Naive B cell (primary cell): ENCODE measurements around the gene CCL28. TPM values are rescaled to one million over a fixed set of nuclear protein-coding genes. Genes with fewer than 3 reads are reported as not detected.

ENCODE experiments used
- ATAC-seq, 2 donors: fragments of 150-1000 bp; cut with Tn5 transposase; 2 replicates each; pipeline ENCODE4 v1.10.0; 2021; ENCODE audit warnings: low read depth in 2 of 2, mild to moderate bottlenecking in 2 of 2, moderate library complexity in 2 of 2
- DNase-seq: peaks from one replicate; pipeline ENCODE4 v3.0.0; 2022
- H3K27ac Mint-ChIP-seq, 6 donors: one replicate each; pipeline ENCODE4 v1.8.0; 2020 to 2022; ENCODE audit warnings: mild to moderate bottlenecking in 6 of 6, mixed read lengths in 6 of 6, moderate library complexity in 5 of 6, inconsistent platforms in 2 of 6
- H3K27me3 Mint-ChIP-seq, 3 donors: one replicate each; pipeline ENCODE4 v1.8.0; 2021 to 2022; ENCODE audit warnings: mixed read lengths in 3 of 3, mild to moderate bottlenecking in 1 of 3
- H3K36me3 Mint-ChIP-seq, 2 donors: one replicate each; pipeline ENCODE4 v1.8.0; 2020 to 2022; ENCODE audit warnings: mixed read lengths in 2 of 2, inconsistent platforms in 1 of 2, mild to moderate bottlenecking in 1 of 2
- H3K4me1 Mint-ChIP-seq, 3 donors: one replicate each; pipeline ENCODE4 v1.8.0; 2020 to 2022; ENCODE audit warnings: mixed read lengths in 3 of 3, inconsistent platforms in 1 of 3, mild to moderate bottlenecking in 1 of 3, moderate library complexity in 1 of 3
- H3K4me3 Mint-ChIP-seq, 8 donors: one replicate each; pipeline ENCODE4 v1.8.0; 2020 to 2022; ENCODE audit warnings: mild to moderate bottlenecking in 8 of 8, mixed read lengths in 8 of 8, moderate library complexity in 8 of 8, inconsistent platforms in 2 of 8
- H3K9me3 Mint-ChIP-seq, 7 donors: one replicate each; pipeline ENCODE4 v1.8.0; 2020 to 2022; ENCODE audit warnings: mixed read lengths in 7 of 7, mild to moderate bottlenecking in 5 of 7, inconsistent platforms in 2 of 7, moderate library complexity in 1 of 7
- polyA plus RNA-seq, 6 donors: library from polyadenylated mRNA; unstranded; fragments of 300-500 nt; fragmentation: Illumina TruSeq; gene quantifications; one replicate each; pipeline ENCODE4 v1.2.3, GENCODE V29; 2021; ENCODE audit warnings: low read depth in 6 of 6

The CCL28 gene
- polyA plus RNA-seq, 6 donors from 2014 or later: 15.3 to 22.3 (median 19.5) TPM

DNA sequence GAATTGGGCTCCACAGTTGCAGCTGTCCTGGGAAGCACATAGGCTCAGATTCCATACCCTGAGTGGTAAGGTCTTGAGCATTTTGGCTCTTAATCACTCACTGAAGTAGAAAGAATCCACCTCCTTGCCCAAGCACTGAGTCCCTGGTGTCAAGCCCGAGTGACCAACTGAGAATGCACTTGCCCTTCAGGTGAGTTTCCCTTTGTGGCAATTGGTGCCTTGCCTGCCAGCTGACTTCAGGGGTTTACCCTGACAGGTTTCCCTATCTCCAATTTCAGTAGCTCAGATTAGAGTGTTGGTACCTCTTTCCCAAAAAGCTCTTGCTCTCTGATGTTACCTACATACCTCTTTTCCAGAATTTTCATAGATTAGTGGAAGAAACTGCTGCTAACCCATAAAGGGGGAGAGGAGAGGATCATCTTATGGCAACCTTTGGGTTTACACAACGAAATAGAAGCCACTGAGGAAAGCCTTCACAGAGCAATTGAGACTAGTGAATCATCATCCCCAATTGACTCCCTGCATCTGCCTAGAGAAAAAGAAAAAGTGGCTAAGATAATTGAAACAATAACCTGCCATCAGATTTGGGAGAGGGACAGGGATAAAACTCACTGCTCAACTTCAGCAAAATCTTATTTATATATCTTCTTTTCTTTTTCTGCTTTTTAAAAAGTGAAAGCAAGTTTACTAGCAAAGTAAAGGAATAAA, 48.6 kb downstream of the CCL28 start:
- ATAC-seq: no peak
- Mint-ChIP-seq H3K27ac (no peak overlapping the region), H3K4me3 (no peak overlapping the region), H3K4me1 (peaks cover 0 to 3% (median 0%) of the 10 kb centered on the region in 3 donors), H3K27me3 (peaks cover 0 to 7% (median 0%) of the 10 kb centered on the region in 3 donors), H3K9me3 (peaks cover 12 to 38% (median 24%) of the 10 kb centered on the region in 7 donors), H3K36me3 (peaks cover 5 to 15% of the 10 kb centered on the region in 2 donors)
- DNase-seq: no peak

DNA sequence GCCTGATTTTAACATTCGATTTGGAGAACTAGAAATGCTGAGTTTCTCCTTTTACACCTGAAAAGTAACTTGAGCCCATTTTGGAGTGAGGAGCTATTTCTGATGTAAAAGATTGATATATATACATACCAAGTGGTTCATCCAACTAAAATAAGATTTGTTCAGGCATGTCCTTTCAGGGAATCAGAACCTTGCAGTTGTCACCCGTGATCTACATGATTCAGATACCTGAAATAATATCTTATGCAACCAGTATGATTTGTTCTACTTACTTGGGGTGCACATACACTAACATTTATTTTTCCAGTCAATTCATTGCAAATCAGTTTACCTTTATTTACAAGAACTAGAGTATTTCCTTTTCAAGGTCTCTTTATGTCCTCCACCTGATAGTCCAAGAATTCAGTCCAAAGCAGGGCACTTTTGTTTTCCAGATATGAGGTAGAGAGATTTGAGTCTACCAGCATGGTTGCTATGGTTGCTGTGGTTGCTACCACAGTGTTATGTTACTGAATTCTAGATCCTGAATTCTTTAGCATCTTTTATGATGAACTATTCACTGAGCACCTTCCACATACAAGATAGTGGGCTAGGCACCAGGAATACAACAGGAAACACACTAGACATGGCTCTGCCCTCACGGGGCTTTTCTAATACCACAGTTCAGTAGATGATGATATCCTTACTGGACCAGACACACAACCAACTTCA, 49.3 kb downstream of the CCL28 start:
- peaks cover 5 to 15% of the 10 kb centered on the region in 2 donors for H3K36me3 Mint-ChIP-seq
- ATAC-seq: no peak
- no peak for DNase-seq
- peaks cover 0 to 7% (median 0%) of the 10 kb centered on the region in 3 donors for H3K27me3 Mint-ChIP-seq
- H3K4me1 Mint-ChIP-seq: peaks cover 0 to 3% (median 0%) of the 10 kb centered on the region in 3 donors
- H3K27ac Mint-ChIP-seq: no peak overlapping the region
- no peak overlapping the region for H3K4me3 Mint-ChIP-seq
- H3K9me3 Mint-ChIP-seq: peaks cover 12 to 38% (median 24%) of the 10 kb centered on the region in 7 donors

DNA sequence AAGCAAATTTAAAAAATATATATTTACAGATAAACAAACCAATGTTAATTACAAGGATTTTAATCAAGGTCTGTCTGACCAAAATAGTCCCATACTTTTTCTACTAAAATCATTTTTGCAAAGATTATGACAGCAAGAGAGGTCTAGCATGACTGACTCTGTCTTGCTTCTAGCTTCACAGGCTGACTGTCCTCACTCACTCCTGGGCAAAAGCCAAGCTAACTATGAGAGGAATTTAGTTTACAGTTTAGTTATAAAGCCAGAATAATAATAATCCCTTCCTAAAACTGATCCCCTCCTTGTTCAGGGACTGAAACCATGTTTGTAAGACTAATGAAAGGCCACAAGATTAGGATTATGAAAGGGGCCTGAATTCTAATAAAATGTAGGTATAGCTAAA, 53.5 kb downstream of the CCL28 start:
- no peak for DNase-seq
- Mint-ChIP-seq H3K4me1 (no peaks in the 10 kb centered on the region), H3K27me3 (no peaks in the 10 kb centered on the region), H3K36me3 (peaks cover 9 to 15% of the 10 kb centered on the region in 2 donors), H3K9me3 (peaks cover 12 to 34% (median 22%) of the 10 kb centered on the region in 7 donors), H3K4me3 (no peak overlapping the region), H3K27ac (no peak overlapping the region)
- no peak for ATAC-seq

DNA sequence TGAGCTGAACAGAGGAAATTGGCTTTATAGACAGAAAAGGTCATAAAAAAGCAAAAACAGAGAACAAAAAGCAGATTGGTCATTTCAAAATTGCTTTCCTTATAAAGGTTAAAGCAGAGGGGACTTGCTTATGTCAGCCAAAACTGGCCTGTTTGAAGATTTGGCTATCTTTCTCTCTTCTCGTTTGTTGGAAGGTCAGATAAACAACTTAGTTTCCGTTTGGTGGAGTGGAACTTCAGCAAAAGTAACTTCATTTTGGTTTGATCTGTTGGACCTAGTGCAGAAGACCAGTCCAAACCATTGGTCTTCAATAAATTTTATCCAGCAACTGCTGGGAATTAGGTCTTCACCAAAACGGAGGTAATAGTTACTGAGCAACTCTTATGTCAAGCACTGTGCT, 53.9 kb downstream of the CCL28 start:
- Mint-ChIP-seq H3K27ac (peak overlapping the region in 1 of 6 donors; percentile 8), H3K4me1 (no peaks in the 10 kb centered on the region), H3K9me3 (peaks cover 12 to 34% (median 22%) of the 10 kb centered on the region in 7 donors), H3K4me3 (no peak overlapping the region), H3K36me3 (peaks cover 9 to 15% of the 10 kb centered on the region in 2 donors), H3K27me3 (no peaks in the 10 kb centered on the region)
- no peak for DNase-seq
- no peak for ATAC-seq

DNA sequence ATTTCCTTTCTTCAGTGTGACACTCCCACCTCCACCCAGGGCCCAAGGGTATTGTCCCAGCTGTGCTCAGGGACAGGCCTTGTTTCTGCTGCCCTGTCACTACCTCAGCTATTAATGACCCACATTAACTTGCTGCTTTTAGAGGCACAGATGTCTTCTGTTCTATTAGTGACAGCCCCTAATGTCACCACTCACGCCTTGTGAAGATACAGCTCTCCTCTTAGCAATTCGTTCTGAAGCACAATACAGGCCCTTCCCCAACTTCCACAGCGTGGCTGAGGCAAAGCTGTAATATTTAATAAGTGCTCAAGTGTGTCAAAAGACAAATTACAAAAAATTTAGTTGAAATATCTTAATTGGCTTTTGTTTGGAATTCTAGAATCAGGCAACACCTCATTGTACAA, 54.3 kb downstream of the CCL28 start:
- no peak for ATAC-seq
- H3K27me3 Mint-ChIP-seq: no peaks in the 10 kb centered on the region
- peaks cover 9 to 15% of the 10 kb centered on the region in 2 donors for H3K36me3 Mint-ChIP-seq
- no peaks in the 10 kb centered on the region for H3K4me1 Mint-ChIP-seq
- DNase-seq: no peak
- no peak overlapping the region for H3K4me3 Mint-ChIP-seq
- H3K9me3 Mint-ChIP-seq: peaks cover 12 to 34% (median 22%) of the 10 kb centered on the region in 7 donors
- no peak overlapping the region for H3K27ac Mint-ChIP-seq

- Mint-ChIP-seq H3K27ac (peak overlapping the region in 1 of 6 donors; percentile 33), H3K36me3 (peaks cover 9 to 15% of the 10 kb centered on the region in 2 donors), H3K4me3 (no peak overlapping the region), H3K9me3 (peaks cover 12 to 33% (median 20%) of the 10 kb centered on the region in 7 donors), H3K27me3 (no peaks in the 10 kb centered on the region), H3K4me1 (no peaks in the 10 kb centered on the region)
- ATAC-seq: no peak
- no peak for DNase-seq
Measured at GRCh38 chr5:43357067-43357466, 55.1 kb downstream of the CCL28 start.

DNA sequence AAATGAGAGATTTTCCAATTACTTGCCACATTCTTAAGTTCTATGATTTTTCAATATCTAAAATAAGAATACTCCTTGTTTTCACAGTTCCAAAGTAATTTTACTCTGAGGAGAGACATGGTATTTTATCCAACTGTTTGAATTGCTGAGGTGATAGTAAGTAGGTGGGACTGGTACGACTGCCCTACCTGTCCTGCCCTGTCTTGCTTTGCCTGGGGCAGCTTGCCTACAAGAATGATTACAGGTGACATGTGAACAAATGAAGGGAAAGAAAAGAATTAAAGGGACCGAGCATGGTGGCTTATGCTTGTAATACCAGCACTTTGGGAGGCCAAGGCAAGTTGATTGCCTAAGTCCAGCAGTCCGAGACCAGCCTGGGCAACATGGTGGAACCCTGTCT, 57.4 kb downstream of the CCL28 start:
- no peak overlapping the region for H3K4me3 Mint-ChIP-seq
- peaks cover 0 to 10% (median 8%) of the 10 kb centered on the region in 7 donors for H3K9me3 Mint-ChIP-seq
- H3K27ac Mint-ChIP-seq: no peak overlapping the region
- ATAC-seq (no peak), DNase-seq (no peak)
- H3K4me1 Mint-ChIP-seq: no peaks in the 10 kb centered on the region
- H3K27me3 Mint-ChIP-seq: peaks cover 0 to 11% (median 0%) of the 10 kb centered on the region in 3 donors
- peaks cover 0 to 4% of the 10 kb centered on the region in 2 donors for H3K36me3 Mint-ChIP-seq

DNA sequence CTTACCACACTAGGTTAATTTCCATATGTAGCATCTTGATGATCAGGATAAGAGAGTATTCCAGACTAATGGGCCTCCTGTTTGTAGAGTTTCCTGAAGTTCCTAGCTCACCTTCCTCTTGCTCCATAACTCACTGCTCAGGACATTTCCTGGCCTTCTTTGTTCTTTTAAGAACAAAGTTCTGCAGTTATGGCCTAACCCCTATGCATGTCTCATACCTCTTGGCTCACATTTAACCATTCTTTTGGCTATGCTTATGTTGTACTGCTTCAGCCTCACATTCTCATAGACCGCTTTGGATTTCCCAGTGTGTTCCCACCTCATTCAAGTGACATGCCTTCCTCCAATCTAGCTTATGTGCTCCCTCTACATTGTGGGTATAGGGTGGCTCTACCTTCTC, 58.5 kb downstream of the CCL28 start:
- Mint-ChIP-seq H3K4me1 (no peaks in the 10 kb centered on the region), H3K27ac (no peak overlapping the region), H3K9me3 (no peaks in the 10 kb centered on the region), H3K27me3 (peaks cover 0 to 11% (median 5%) of the 10 kb centered on the region in 3 donors), H3K36me3 (peaks cover 0 to 4% of the 10 kb centered on the region in 2 donors), H3K4me3 (no peak overlapping the region)
- no peak for ATAC-seq
- DNase-seq: no peak

DNA sequence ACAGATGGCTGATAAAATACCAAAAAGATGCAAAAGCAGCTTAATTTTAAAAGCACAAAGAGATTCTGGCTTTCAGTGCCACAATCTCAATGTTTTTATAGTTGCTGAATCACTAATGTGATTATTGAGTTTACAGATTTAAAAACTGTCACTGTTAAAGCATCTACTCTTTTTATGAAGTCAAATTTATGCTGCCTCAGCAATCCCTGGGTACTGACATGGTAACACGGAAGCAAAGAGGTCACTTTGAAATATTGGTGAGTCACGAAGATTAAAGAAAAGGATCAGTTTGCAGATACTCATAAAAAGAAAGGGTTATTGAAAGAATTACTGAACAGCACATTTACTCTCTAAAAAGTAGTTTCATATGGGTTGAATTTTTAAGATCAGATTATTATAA, 59.3 kb downstream of the CCL28 start:
- Mint-ChIP-seq H3K4me1 (no peaks in the 10 kb centered on the region), H3K36me3 (peaks cover 0 to 4% of the 10 kb centered on the region in 2 donors), H3K4me3 (no peak overlapping the region), H3K9me3 (no peaks in the 10 kb centered on the region), H3K27ac (peak overlapping the region in 1 of 6 donors; percentile 32), H3K27me3 (peaks cover 0 to 11% (median 5%) of the 10 kb centered on the region in 3 donors)
- DNase-seq (no peak), ATAC-seq (no peak)

DNA sequence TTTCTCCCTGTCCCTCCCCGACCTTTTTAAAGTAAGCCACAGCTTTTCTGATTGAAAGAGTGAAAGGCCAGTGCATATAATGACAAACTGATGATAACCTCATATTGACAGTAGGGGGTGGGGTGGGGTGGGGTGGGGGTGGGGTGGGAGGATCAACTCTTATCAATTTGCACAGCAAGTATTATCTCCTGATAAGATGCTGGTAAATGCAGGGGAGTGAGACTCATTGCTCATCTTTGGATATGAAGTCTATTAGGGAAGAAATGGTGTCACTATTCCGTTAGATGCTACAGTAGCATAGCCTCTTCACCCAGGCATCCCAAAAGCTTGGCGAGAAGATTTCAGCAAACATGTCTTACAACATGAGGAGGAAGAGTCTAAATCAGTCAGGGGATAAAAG, 60.1 kb downstream of the CCL28 start:
- no peaks in the 10 kb centered on the region for H3K9me3 Mint-ChIP-seq
- no peak for ATAC-seq
- no peak overlapping the region for H3K4me3 Mint-ChIP-seq
- no peaks in the 10 kb centered on the region for H3K4me1 Mint-ChIP-seq
- DNase-seq: no peak
- peaks cover 0 to 11% (median 5%) of the 10 kb centered on the region in 3 donors for H3K27me3 Mint-ChIP-seq
- no peak overlapping the region for H3K27ac Mint-ChIP-seq
- peaks cover 0 to 4% of the 10 kb centered on the region in 2 donors for H3K36me3 Mint-ChIP-seq

DNA sequence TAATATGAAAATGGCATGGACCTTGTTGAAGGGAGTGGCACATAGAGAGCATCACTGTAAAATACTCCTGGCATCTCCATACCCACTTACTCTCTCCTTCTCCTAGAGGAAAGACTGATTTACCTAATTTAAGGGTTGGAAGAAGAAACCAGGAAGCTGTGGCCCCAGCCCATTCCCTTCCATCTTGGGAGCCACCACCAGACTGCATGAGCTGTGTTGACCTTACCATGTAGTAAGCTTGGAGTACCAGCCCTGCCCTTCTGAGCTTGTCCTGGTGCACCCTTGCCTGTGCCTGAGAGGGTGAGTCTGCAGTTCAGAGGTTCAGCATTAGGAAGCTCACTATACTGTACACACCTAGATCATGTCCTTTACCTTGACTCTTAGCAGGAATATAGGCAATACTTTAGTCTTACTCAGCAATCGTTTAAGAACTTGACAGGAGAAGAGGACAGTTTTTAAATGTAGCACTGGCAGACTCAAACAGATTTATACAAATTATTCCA, 63.3 kb downstream of the CCL28 start:
- Mint-ChIP-seq H3K27me3 (peaks cover 0 to 12% (median 11%) of the 10 kb centered on the region in 3 donors), H3K4me1 (no peaks in the 10 kb centered on the region)

DNA sequence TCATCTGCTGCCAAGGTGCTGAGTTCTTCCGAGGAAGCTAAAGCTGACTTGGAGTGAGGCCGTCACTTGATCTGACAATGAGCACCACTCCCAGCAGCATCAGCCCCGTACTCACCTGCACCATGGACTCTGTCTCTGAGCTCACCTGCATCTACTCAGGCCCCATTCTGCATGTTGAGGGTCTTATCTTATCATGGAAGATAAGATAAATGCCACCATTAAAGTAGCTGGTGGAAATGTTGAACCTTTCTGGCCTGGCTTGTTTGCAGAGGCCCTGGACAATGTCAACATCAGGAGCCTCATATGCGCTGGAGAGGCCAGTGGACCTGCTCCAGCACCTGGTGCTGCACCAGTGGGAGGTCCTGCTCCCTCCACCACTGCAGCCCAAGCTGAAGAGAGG, 64.0 kb downstream of the CCL28 start:
- ATAC-seq (no peak), DNase-seq (no peak)
- Mint-ChIP-seq H3K27ac (no peak overlapping the region), H3K27me3 (peaks cover 0 to 16% (median 11%) of the 10 kb centered on the region in 3 donors), H3K4me3 (no peak overlapping the region), H3K4me1 (no peaks in the 10 kb centered on the region), H3K9me3 (peaks cover 0 to 9% (median 4%) of the 10 kb centered on the region in 7 donors), H3K36me3 (no peaks in the 10 kb centered on the region)

More for the DNA sequence above, 63.3 kb downstream of the CCL28 start:
- ATAC-seq: no peak
- no peak for DNase-seq
- no peaks in the 10 kb centered on the region for H3K36me3 Mint-ChIP-seq
- peaks cover 0 to 9% (median 4%) of the 10 kb centered on the region in 7 donors for H3K9me3 Mint-ChIP-seq
- H3K27ac Mint-ChIP-seq: no peak overlapping the region
- no peak overlapping the region for H3K4me3 Mint-ChIP-seq

DNA sequence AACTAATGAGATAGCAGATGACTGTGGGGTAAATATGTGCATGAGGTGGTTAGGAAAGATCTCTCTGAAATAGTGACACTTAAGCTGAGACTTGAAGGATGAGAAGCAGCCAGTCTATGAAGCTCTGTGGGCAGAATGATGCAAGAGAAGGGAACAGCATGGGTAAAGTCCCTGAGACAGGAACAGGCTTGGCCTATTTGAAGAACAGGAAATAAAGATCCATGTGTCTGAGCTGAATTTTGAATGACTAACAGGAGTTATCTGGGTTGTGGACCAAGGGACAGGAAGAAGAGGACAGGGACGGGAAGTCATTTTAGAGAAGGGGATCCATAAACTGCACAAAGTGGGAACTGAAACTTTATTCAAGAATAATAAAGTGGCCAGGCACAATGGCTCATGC, 73.3 kb downstream of the CCL28 start:
- peaks cover 12 to 46% (median 33%) of the 10 kb centered on the region in 3 donors for H3K27me3 Mint-ChIP-seq
- peaks cover 14 to 46% (median 32%) of the 10 kb centered on the region in 7 donors for H3K9me3 Mint-ChIP-seq
- peaks cover 5 to 31% of the 10 kb centered on the region in 2 donors for H3K36me3 Mint-ChIP-seq
- no peak overlapping the region for H3K4me3 Mint-ChIP-seq
- no peak for DNase-seq
- no peaks in the 10 kb centered on the region for H3K4me1 Mint-ChIP-seq
- no peak for ATAC-seq
- H3K27ac Mint-ChIP-seq: peak overlapping the region in 1 of 6 donors; percentile 19
